GM19328 (cell line): ENCODE results near the gene CLDN18.

Experiments
- ATAC-seq: cut with Tn5 transposase; IDR thresholded peaks from one replicate; pipeline ENCODE4 v1.9.1; 2021; ENCODE audit warnings: mild to moderate bottlenecking, moderate library complexity; ENCODE audit not compliant: unreplicated experiment

Gene CLDN18

DNA sequence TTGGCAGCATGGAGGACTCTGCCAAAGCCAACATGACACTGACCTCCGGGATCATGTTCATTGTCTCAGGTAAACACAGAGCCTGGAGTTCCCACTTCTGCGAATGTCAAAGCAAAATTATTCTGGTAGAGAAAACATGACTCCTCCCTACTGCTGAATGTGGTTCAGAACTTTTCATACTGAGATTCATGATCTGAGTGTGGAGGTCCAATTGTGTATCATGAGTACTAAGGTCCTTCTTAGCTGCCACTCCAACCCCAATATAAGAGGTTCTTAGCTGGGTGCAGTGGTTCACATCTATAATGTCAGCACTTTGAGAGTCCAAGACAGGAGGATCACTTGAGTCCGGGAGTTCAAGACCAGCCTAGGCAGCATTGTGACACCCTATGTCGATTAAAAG lies 13.8 kb downstream of the CLDN18 start:
- no peak for ATAC-seq

GRCh38 chr3:138025553-138025952 lies 15.6 kb downstream of the CLDN18 start:
- no peak for ATAC-seq

GRCh38 chr3:138027821-138028220 lies 17.9 kb downstream of the CLDN18 start:
- ATAC-seq = no peak

DNA sequence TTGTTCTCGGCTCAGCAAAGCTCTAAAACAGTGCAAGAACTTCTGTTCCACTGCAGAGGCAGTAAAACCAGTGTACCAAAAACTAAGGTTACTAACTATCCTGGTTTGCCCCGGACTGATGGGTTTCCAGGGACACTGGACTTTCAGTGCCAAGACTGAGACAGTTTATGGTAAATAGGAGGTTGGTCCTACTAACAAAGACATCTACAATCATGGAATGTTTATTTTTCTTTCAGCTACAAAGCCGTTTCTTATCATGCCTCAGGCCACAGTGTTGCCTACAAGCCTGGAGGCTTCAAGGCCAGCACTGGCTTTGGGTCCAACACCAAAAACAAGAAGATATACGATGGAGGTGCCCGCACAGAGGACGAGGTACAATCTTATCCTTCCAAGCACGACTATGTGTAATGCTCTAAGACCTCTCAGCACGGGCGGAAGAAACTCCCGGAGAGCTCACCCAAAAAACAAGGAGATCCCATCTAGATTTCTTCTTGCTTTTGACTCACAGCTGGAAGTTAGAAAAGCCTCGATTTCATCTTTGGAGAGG lies 20.8 kb downstream of the CLDN18 start:
- ATAC-seq = no peak

GRCh38 chr3:138031536-138031935 lies 21.6 kb downstream of the CLDN18 start:
- ATAC-seq = no peak

DNA sequence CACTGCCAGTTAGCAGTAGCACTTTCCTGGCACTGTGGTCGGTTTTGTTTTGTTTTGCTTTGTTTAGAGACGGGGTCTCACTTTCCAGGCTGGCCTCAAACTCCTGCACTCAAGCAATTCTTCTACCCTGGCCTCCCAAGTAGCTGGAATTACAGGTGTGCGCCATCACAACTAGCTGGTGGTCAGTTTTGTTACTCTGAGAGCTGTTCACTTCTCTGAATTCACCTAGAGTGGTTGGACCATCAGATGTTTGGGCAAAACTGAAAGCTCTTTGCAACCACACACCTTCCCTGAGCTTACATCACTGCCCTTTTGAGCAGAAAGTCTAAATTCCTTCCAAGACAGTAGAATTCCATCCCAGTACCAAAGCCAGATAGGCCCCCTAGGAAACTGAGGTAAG lies 22.6 kb downstream of the CLDN18 start:
- no peak for ATAC-seq

DNA sequence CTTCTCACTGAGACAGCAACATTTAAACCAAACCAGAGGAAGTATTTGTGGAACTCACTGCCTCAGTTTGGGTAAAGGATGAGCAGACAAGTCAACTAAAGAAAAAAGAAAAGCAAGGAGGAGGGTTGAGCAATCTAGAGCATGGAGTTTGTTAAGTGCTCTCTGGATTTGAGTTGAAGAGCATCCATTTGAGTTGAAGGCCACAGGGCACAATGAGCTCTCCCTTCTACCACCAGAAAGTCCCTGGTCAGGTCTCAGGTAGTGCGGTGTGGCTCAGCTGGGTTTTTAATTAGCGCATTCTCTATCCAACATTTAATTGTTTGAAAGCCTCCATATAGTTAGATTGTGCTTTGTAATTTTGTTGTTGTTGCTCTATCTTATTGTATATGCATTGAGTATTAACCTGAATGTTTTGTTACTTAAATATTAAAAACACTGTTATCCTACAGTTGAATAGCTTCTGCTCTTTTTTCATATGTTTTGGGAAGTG lies 23.3 kb downstream of the CLDN18 start:
- ATAC-seq = no peak

DNA sequence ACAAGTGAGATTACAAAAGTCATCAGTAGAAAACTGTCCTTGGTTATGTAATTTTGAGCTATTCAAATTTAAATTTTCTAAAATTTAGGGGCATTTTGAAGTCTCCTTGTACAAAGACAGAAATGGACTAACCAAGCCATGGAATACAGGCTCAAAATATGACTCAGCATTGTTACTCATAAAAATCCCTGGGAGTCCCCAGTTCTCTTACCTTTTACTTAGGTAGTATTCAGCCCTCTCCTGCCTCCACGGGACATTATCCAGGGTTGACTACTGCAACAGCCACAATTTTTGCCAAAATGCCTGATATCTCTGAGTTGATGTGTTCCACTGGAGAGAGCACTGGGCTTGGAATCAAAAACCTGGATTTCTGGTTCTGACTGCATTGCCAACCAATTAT lies 25.0 kb downstream of the CLDN18 start:
- ATAC-seq = no peak

DNA sequence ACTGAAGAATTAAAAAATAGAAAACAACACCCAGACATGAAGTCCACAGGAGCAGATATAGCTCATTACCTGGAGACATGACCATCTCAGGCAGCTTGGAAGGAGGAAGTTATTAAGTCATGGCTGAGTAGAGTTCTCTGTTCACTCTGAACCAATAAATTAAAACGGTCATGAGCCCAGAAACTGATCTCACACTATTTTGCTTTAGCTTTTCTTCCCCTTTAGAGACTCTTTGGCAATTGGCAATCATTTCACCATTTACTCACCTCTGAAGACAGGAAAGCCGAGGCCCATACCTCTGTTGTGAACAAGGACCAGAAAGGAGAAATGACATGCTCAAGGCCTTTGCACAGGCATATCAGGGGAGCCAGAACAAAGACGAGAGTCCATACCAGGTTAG lies 26.6 kb downstream of the CLDN18 start:
- ATAC-seq = no peak

GRCh38 chr3:138038725-138039462 lies 28.9 kb downstream of the CLDN18 start:
- ATAC-seq = no peak

DNA sequence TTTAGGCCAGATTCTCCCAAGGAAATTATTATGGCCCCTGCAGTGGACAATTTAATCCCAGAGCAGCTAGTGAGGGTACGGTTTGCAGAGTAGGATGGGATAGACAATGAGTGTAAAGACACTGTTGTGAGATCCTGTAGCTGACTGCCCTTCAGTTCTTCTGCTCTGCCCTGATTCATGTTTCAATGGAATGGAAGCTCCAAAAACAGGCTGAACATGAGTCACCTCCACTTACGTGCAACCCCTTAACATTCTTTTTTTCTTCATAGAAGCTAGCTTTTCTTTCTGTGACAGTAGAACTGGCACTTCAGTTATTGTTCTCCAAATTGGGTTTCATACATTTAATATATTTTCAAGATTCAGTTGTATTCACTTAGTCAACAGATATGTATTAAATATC lies 32.1 kb downstream of the CLDN18 start:
- no peak for ATAC-seq

DNA sequence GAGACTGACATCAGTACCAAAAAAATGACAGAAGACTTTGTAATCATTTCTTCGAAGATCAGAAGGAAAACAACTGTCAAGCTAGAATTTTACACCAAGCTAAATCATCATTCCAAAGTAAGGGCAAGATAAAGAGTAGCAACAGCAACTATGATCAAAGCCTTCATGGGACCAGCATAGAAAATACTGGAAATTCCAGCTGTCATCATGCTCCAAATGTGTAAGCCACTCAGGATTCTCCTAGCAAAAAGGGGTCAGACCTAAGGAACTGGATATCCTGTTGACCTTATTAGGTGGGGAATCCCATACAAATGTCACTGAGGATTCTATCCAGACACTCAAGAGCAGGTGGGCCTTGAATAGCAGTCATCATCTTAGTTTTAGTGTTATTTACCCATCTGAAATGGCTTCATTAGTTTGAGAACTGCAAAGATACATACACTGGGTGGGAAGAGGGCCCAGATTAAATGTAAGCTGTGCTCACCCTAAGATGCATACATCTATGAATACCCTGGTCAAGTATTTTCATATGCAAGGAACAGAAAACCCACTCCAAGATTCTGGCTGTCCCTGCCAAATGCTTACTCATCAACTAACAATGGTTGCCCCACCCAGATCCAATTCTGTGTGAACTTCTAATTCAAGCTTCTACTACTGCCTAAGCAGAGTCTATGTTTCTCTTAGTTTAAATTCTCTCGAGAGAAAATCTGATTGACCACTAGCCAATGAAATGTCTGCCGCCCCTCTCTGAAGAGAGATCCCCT lies 33.5 kb downstream of the CLDN18 start:
- no peak for ATAC-seq

DNA sequence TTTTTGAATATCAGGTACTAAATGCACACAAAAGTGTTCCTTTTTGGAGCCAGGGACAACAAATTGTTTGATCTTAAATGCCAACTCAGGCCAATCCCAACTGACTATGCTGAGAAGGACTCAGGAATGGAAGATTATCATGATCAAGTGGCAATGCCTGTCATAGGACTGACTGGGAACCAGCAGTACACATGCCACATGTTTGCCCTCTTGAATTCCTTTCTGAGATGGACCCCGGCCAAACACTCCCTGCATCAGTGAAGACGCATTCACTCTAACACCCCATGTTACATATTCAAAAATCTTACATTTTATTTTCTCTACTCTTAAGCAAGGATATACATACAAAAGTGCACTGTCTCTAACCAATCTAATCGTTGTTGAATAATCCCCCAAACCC lies 36.1 kb downstream of the CLDN18 start:
- no peak for ATAC-seq

GRCh38 chr3:138046955-138047354 lies 37.0 kb downstream of the CLDN18 start:
- no peak for ATAC-seq

DNA sequence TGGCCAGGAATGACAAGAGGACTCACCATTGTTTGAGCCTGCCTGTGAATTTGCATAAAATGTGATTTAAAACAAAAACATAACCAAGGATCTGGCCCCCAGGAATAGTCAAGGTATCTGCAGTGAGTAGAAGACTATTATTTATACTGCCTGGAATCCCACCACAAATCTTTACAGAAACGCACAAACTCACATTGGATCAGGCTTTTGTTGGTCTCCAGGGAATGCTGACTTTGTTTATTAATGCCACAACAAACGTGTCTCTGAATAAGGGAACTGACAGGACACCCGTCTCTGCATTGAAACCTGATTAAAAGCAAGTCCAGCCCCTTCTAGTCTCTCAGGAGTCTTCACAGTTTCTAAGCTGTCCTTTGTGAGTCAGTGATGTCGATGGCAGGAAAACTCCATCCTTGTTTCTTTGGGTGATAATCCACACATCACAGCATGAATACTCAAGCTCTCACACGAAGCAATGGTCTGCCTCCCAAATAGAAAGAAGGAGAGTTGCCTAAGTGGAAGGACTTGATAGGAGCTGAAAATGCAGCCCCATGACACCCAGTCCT lies 37.7 kb downstream of the CLDN18 start:
- no peak for ATAC-seq

GRCh38 chr3:138049157-138049919 lies 39.4 kb downstream of the CLDN18 start:
- no peak for ATAC-seq

GRCh38 chr3:138051947-138052802 lies 42.2 kb downstream of the CLDN18 start:
- peak; percentile 70 for ATAC-seq

DNA sequence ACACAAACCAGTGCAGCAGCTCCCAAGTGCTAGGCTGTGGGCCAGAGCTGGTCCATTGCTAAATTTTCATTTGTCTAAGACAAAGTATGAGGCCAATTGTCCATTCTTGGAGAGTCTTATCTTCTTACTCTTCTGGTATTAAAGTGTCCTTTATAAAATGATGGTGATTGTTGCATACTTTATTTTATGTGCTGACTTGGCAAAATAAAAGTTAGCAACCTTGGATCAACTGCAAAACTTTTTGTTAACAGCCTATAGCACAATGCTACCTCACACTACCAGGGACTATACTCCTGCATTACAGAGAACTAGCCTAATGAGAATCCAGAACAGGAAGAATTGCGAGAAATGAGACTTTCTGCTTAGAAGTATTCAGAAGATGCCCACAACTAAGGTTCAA lies 44.1 kb downstream of the CLDN18 start:
- no peak for ATAC-seq

DNA sequence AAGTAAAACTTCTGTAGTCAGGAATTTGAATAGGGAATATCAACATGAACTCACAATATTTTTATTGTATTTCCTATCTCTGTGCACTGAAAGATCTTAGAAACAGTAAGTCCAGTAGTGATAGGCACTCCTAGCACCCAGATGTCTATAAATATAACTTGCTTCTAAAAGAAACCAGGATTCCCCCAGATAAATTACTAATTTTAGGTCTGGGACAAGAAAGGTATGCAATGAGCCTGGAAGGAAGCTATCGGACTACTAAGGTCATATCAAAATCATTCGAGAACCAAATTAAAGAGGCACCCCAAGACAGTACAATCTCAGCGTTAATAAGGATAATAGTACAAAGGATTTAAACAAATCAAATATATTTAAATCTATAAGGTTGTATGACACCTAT lies 47.4 kb downstream of the CLDN18 start:
- no peak for ATAC-seq

GRCh38 chr3:138059261-138059660 lies 49.3 kb downstream of the CLDN18 start:
- ATAC-seq = no peak
